LoVo (cell line): Measurements from ENCODE around the gene TRMT61A.
"Not testable (repeated sequence)": the region's sequence is repeated elsewhere in the genome, so short reads cannot be mapped to it uniquely, and the experiment has no call there.

Source experiments
- DNase-seq: peaks from one replicate; pipeline ENCODE4 v3.0.0-alpha.2; 2016; ENCODE audit warnings: low spot score

The TRMT61A gene

GRCh38 chr14:103522649-103523574, 6.1 kb upstream of the TRMT61A start, which contains the start of gene CKB:
TSS of gene CKB (minus strand) at chr14:103522830. CDS start at chr14:103522493, 337 bp downstream.
- DNase-seq, result peak; percentile 45

DNA sequence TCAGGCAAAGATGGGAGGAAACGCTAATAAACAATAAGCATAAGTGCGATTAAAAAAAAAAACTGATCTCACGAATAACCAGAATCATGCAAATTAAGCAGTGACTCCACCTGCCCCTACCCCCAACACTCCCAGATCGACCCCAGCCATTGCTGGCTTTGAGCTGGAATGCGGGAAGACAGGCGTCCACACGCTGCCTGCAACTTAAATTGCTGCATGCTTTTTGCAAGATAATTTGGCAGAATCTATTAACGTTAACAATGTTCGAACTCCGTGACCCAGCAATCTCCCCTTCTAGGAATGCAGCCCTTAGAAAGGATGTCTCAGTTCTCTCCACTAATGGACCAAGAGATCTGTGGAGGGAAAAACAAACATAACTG, 5.4 kb upstream of the TRMT61A start:
- no peak for DNase-seq

GRCh38 chr14:103524002-103524935, 4.7 kb upstream of the TRMT61A start:
- DNase-seq, result no peak

GRCh38 chr14:103525430-103526246, 3.4 kb upstream of the TRMT61A start:
- DNase-seq, result not testable (repeated sequence)

DNA sequence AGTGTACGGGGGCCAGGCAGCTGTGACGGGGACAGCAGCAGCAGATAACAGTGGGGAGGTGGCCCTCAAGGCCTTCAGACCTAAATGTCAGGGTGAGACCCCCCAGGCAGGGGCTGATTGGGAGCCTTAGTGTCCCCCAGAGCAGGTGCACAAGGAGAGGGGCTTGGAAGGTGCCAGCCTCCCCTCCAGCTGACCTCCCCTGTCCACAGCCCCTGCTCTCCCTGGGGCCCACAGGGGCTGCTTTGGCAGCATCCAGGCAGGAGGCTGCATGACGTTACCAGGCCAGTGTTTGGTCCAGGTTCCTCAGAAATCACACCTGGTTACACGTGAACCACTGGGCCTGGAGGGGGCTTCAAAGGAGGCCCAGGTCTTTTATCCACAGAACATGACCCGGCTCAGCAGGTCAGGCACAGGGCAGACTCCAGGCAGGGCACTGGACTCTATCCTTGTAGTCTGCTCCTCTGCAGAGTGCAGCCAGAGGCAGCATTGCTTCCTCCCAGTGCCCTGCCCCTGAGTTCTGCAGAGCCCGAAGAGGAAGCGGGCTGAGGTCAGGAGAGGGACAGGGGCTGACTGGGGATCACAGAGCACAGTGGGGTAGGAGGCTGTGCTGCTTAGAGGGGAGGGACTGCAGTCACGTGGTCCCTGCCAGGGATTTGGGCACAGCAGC, 2.6 kb upstream of the TRMT61A start:
- DNase-seq, result no peak

DNA sequence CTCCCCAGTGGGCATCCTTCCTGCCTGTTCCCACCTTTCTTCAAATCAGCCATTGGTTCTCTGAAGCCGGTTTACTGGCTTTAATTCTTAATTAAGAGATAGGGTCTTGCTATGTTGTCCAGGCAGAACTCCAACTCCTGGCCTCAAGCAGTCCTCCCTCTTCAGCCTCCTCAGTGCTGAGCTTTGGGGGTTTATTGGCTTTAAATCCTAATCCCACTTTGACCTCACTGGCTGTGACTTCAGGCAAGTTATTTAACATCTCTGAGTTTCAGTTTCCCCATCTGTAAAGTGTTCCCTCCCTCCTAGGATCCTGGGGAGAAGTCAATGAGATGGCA, 2.1 kb upstream of the TRMT61A start:
- DNase-seq, result no peak

DNA sequence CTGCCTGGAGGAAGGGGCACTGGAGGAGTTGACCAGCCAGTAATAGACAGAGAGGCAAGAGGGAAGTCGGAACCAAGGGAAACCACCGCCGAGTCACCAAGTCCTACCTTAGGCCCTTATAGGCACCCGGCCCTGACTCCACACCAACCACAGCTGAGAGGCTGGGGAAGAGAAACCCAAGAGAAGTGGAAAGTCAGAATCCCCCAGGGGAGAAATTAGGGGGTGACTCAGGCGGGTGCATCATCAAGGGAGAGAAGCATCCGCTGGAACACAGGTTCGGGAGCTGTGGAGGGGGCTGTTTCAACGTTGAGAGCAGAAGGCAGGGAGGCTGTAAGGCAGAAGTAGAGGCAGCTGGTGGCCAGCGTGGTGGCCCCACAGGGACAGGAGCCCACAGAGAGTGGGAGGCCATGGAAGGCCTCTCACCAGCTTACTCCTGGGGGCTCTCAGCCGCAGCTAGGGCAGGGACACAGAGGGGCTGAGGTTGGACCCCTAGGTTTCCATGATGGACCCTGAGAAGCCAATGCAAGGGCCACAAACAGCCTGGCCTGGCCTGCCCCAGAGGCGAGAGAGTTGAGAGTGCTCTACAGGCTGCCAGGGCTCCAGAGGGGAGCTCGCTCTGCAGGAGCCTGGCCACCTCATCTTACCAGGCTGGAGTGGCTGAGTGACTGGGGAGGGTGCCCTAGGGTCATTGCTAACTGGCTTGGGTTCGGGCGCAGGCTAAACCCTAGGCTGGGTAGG, 1.4 kb upstream of the TRMT61A start:
- DNase-seq, result no peak

DNA sequence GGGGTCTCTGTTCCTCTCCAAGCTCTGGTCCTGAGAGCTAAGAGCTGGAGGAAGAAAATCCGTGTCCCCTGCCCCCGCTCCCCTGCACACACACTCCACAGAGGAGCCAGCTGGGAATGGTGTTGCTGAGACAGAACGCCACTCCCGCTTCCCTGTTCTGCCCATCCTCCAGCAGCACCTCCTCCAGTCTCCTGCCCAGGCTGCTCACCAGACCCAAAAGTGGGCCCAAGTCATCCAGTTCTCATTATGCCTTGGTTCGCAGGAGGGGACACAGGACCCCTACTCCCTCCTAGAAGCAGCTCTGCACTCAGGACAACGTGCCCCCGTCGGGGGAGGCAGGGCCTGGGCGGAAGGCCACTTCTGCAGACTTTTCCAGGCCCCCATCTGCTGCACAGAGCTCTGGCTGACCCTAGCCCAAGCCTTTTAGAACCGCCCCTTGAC, 830 bp upstream of the TRMT61A start:
- DNase-seq, result no peak

DNA sequence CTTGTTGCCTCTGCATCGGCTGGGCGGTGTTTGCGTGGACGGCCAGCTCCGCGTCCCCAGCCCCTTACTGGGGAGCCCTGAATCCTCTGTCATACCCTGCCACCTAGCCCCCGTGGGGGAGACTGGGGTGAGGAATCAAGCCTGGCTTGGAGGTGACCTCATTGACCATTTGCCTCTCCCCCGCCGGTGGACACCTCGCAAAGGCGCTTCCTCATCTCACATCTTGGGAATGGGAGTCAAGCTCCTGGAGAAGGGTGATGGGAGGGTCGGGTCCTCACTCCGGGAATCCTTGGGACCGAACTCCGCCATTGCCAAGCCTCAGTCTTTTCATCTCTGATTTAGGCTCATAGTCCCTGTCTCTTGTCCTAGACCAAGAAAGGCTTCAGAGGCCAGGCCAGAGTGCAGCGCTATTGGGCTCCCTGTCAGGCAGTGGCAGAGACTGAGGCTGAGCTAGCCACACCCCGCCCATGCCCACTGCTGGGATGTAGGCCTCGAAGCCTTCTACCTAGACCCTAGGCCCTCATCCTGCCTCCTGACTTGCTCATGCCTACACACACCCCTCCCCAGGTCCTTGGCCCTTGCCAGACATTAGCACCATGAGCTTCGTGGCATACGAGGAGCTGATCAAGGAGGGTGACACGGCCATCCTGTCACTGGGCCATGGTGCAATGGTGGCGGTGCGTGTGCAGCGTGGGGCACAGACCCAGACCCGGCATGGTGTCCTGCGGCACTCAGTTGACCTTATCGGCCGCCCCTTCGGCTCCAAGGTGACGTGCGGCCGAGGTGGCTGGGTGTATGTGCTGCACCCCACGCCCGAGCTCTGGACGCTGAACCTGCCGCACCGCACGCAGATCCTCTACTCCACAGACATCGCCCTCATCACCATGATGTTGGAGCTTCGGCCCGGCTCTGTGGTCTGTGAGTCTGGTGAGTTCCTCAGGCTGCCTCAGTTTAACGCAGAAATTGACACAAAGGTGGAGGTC, 678 bp downstream of the TRMT61A start:
- DNase-seq, result no peak

DNA sequence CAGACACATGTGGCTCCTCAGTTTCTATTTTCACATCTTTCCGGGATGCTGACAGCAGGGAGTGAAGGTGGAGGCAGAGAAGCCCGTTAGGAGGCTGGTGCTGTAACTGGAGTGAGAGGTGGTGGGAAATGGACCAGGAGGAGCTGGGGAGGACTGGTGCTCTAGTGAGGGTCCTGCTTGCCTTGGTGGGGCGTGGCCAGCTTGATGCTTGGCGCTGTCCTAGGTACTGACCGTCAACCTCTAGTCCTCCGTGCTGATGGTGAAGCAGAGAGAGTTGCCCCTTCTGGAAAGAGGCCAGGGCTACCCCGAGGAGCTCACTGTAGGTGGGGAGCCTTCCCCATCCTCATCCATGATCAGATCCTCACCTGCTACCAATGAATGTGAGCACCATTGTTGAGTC, 1.4 kb downstream of the TRMT61A start:
- DNase-seq, result no peak

DNA sequence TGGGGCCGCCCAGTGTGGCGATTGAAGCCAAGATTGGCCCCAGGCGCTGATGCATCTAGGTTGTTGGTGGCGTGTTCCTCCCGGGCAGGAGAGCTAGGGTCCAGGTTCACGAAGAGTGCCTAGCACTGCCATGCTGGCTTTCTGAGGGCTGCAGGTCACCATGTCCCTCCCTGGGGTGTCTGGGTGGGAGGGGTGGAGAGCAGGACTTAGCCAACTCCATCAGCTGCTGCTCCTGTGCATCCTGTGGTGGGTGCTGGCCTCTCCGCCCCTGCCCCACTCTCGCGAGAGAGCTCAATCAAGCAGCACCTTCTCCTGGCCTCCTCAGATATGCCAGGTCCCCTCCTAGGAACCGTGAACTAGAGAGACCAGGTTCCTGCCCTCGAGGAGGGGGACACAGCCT, 1.8 kb downstream of the TRMT61A start:
- no peak for DNase-seq

- DNase-seq, result no peak
These were observed 2.6 kb downstream of the TRMT61A start for GRCh38 chr14:103531421-103532215.

DNA sequence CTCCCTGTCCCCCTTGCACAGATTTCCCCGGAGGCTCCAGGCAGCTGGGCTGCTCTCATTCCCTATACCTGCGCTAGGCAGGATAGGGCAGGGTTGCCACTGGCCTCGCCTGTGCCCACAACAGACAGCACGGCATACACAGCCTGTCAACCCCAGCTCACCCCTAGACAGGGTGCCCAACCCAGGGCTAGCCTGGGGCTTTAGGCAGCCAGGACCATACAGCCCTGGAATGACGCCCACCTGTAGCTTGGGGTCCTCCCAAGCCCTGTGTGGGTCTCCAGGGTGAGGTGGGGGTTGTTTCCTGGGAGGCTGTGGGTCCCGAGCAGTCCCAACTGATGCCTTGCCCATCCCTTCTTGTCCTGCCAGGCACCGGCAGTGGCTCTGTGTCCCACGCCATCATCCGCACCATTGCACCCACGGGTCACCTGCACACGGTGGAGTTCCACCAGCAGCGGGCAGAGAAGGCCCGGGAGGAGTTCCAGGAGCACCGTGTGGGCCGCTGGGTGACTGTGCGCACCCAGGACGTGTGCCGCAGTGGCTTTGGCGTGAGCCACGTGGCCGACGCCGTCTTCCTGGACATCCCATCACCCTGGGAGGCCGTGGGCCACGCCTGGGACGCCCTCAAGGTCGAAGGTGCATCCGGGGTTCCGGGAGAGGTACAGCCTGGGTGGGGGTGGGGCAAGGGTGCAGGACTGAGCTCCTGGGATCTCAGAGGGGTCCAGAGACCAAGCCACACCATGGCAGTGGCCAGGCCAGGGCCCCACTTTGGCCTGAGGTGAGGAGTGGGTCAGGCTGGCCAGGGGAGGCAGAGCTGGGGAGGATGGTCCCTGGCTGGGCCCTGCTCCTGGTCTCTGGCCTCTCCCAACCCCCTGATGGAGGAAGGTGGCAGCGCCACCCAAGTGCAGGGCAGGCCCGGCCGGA, 3.5 kb downstream of the TRMT61A start:
- DNase-seq, result no peak

DNA sequence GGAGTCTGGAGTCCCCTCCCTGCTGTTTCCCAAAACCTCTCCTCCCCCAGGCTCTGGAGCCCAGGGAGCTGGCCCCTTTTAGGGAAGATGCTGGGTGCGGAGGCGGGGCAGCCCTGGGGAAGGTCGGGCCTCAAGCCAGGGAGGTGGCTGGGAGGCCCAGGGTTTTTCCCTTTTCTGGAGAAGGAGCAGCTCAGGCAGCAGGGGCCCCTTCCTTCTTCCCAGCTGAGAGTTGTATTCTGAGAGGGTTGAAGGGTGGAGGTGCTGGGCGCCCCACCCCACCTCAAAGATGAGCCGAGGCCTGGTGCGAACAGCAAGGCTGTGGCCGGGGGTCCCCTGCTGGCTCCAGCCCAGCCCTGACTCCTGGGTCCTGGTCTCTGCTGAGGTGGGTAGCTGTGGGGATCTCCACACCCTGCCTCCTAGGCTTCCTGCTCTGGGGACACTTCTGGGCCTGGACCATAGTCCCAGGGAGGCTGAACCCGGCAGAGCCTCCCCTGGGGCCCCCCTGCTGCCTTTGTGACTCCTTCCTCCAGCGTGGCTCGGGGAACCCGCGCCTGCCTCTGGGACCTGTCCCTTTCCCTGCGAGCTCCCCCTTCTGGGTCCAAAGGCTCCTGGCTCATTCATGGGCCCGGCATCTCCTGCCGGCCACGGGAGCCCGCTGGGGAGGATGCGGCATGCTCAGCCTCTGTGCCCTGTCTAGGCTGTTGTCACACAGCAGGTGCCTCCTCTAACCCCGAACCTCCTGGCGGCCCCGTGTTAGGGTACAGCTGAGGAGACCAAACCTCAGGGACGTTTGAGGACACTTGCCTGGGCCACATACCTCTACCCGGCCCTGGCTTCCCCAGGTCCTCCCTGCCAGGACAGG, 4.4 kb downstream of the TRMT61A start:
- no peak for DNase-seq

- DNase-seq, result no peak
These were observed 5.1 kb downstream of the TRMT61A start for GRCh38 chr14:103533999-103534575.

DNA sequence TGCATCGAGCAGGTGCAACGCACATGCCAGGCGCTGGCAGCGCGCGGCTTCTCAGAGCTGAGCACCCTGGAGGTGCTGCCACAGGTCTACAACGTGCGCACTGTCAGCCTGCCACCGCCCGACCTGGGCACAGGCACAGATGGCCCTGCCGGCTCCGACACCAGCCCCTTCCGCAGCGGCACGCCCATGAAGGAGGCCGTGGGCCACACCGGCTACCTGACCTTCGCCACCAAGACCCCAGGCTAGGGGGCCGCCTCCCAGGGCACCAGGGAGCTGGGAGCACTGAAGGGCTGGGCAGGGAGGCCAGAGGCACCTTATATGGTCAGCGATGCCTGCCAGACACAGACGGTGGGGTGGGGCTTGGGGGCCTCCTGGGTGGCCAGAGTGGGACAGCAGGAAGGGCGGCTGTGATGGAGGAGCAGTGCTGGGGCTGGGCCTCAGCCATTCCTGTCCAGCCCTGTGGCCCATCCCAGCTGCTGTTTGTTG, 5.6 kb downstream of the TRMT61A start:
- no peak for DNase-seq
